HFF-Myc (cell line): Measurements from ENCODE around the gene LGR5.

Experiments
- DNase-seq: peaks from one replicate; pipeline ENCODE4 v3.0.0-alpha.2; 2011; ENCODE audit warnings: low read depth; ENCODE audit errors: extremely low read depth
- H3K4me3 ChIP-seq: replicated peaks from 2 replicates; pipeline ENCODE4 v1.5.1; 2011; ENCODE audit warnings: low read depth, mild to moderate bottlenecking, control low read depth, low read length
- CTCF ChIP-seq: IDR thresholded peaks from 2 replicates; pipeline ENCODE4 v1.5.1; 2012; ENCODE audit warnings: mild to moderate bottlenecking, low read depth, low read length, control low read depth; ENCODE audit errors: missing control alignments

The LGR5 gene

GRCh38 chr12:71420775-71421406, 18.7 kb upstream of the LGR5 start:
- no peak for TF ChIP-seq CTCF
- no peak overlapping the region for H3K4me3 ChIP-seq
- DNase-seq, result no peak

GRCh38 chr12:71425568-71426299, 13.9 kb upstream of the LGR5 start:
- H3K4me3 ChIP-seq, result no peak overlapping the region
- no peak for DNase-seq
- TF ChIP-seq CTCF, result no peak

GRCh38 chr12:71426300-71427047, 13.1 kb upstream of the LGR5 start:
- no peak overlapping the region for H3K4me3 ChIP-seq
- no peak for DNase-seq
- TF ChIP-seq CTCF, result no peak

- no peak for TF ChIP-seq CTCF
- no peak for DNase-seq
- H3K4me3 ChIP-seq, result no peak overlapping the region
Measured at GRCh38 chr12:71430756-71431155, 8.8 kb upstream of the LGR5 start.

GRCh38 chr12:71431991-71432390, 7.6 kb upstream of the LGR5 start:
- DNase-seq, result no peak
- TF ChIP-seq CTCF, result no peak
- no peak overlapping the region for H3K4me3 ChIP-seq

GRCh38 chr12:71432936-71433335, 6.7 kb upstream of the LGR5 start:
- TF ChIP-seq CTCF, result no peak
- no peak overlapping the region for H3K4me3 ChIP-seq
- DNase-seq, result no peak
